ENCODE measurements around the gene NTSR1. TPM values are rescaled to one million over a fixed set of nuclear protein-coding genes. Genes with fewer than 3 reads are reported as not detected.

Gene NTSR1
- total and polyA plus RNA-seq, 2 experiments from 2014 or later: 0.15 to 1.4 TPM

- peaks cover 11% of the 10 kb centered on the region for H3K27me3 Mint-ChIP-seq (ENCODE audit: insufficient read depth, low read depth, poor library complexity)
- H3K4me3 Mint-ChIP-seq: no peak overlapping the region
- peak; percentile 73 for DNase-seq (ENCODE audit: low spot score)
Observed at GRCh38 chr20:62741191-62741691, 32.6 kb downstream of the NTSR1 start.

GRCh38 chr20:62741701-62742491 lies 33.3 kb downstream of the NTSR1 start:
- no peak for ATAC-seq
- TF ChIP-seq ZNF114 (CRISPR knock-in tag; IDR thresholded peaks at IDR 0.05): no peak
- TF ChIP-seq REST (IDR thresholded peaks at IDR 0.05; ENCODE audit: unreplicated experiment): no peak
- TF ChIP-seq STAT1 (IDR thresholded peaks at IDR 0.05; ENCODE audit: unreplicated experiment): no peak
- no peak for TF ChIP-seq POLR2AphosphoS5 (IDR thresholded peaks at IDR 0.05; ENCODE audit: low read depth)
- no peak for TF ChIP-seq ZNF331 (CRISPR knock-in tag; IDR thresholded peaks at IDR 0.05; ENCODE audit: low read depth)
- TF ChIP-seq CTCF (conservative IDR thresholded peaks at IDR 0.05; ENCODE audit: low read depth in 2 of 2): no peak
- TF ChIP-seq EZH2phosphoT487 (IDR thresholded peaks at IDR 0.05; ENCODE audit: unreplicated experiment): no peak

More at GRCh38 chr20:62741191-62741691, 32.6 kb downstream of the NTSR1 start:
- Histone ChIP-seq H3K27ac (ENCODE audit: low read depth) (no peak overlapping the region), H3K27me3 (ENCODE audit: insufficient read depth) (no peaks in the 10 kb centered on the region), H3K9me2 (ENCODE audit: insufficient read depth) (0 out of 2 replicates have a peak, but pooled peaks cover 3% of the 10 kb centered on the region), H3K36me3 (ENCODE audit: insufficient read depth) (no peaks in the 10 kb centered on the region), H3K4me3 (no peak overlapping the region), H3K79me2 (replicated peaks; ENCODE audit: insufficient read depth) (no peaks in the 10 kb centered on the region), H3K4me1 (ENCODE audit: insufficient read depth) (no peaks in the 10 kb centered on the region), H3F3A (replicated peaks; ENCODE audit: low read depth) (0 out of 2 replicates have a peak, but pooled peaks cover 3% of the 10 kb centered on the region), H4K20me1 (replicated peaks; ENCODE audit: insufficient read depth) (no peaks in the 10 kb centered on the region), H2AFZ (no peak overlapping the region), H3K4me2 (no peak overlapping the region)
- no peaks in the 10 kb centered on the region for H3K9me3 Mint-ChIP-seq
- H3K27ac Mint-ChIP-seq: no peak overlapping the region
- no peaks in the 10 kb centered on the region for H3K36me3 Mint-ChIP-seq (ENCODE audit: low read depth)
- H3K4me1 Mint-ChIP-seq: peaks cover 24% of the 10 kb centered on the region
- TF ChIP-seq REST (IDR thresholded peaks at IDR 0.05; ENCODE audit: unreplicated experiment) (peak; percentile 86), NANOG (IDR thresholded peaks at IDR 0.05; ENCODE audit: borderline replicate concordance) (no peak), POLR2AphosphoS5 (IDR thresholded peaks at IDR 0.05; ENCODE audit: low read depth) (no peak), CREB1 (CRISPR knock-in tag; IDR thresholded peaks at IDR 0.05; ENCODE audit: low read depth) (no peak)
- peak; percentile 80 for ATAC-seq

More at GRCh38 chr20:62741701-62742491, 33.3 kb downstream of the NTSR1 start:
- H3K4me1 ChIP-seq (ENCODE audit: insufficient read depth): no peaks in the 10 kb centered on the region
- H3K36me3 ChIP-seq (ENCODE audit: insufficient read depth): no peaks in the 10 kb centered on the region
- no peaks in the 10 kb centered on the region for H3K79me2 ChIP-seq (replicated peaks; ENCODE audit: insufficient read depth)
- H3F3A ChIP-seq (replicated peaks; ENCODE audit: low read depth): 0 out of 2 replicates have a peak, but pooled peaks cover 3% of the 10 kb centered on the region
- no peaks in the 10 kb centered on the region for H3K9me3 Mint-ChIP-seq
- H3K27ac Mint-ChIP-seq: no peak overlapping the region
- no peak overlapping the region for H2AFZ ChIP-seq
- no peak overlapping the region for H3K4me3 ChIP-seq
- H3K4me3 Mint-ChIP-seq: no peak overlapping the region
- H3K27me3 ChIP-seq (ENCODE audit: insufficient read depth): no peaks in the 10 kb centered on the region
- 0 out of 2 replicates have a peak, but pooled peaks cover 3% of the 10 kb centered on the region for H3K9me2 ChIP-seq (ENCODE audit: insufficient read depth)
- H3K4me2 ChIP-seq: no peak overlapping the region
- no peak overlapping the region for H3K27ac ChIP-seq (ENCODE audit: low read depth)
- peaks cover 11% of the 10 kb centered on the region for H3K27me3 Mint-ChIP-seq (ENCODE audit: insufficient read depth, low read depth, poor library complexity)
- peaks cover 19% of the 10 kb centered on the region for H3K4me1 Mint-ChIP-seq
- DNase-seq (ENCODE audit: low spot score): no peak
- H4K20me1 ChIP-seq (replicated peaks; ENCODE audit: insufficient read depth): no peaks in the 10 kb centered on the region
- H3K36me3 Mint-ChIP-seq (ENCODE audit: low read depth): no peaks in the 10 kb centered on the region

Data from GM23338 (cell line).